SK-N-SH (cell line): Measurements from ENCODE around the gene TRIM3.

ENCODE experiments used
- CTCF ChIP-seq: fragments of 200-600 bp; sonication (generic); IDR thresholded peaks from 2 replicates; pipeline ENCODE4 v1.6.1; 2017; ENCODE audit warnings: antibody characterized with exemption, mild to moderate bottlenecking, moderate library complexity
- EP300 ChIP-seq, 2 experiments: IDR thresholded peaks; 2 replicates each; pipeline versions ENCODE4 v1.4.0 to v1.6.1; 2012; ENCODE audit warnings: borderline replicate concordance in 1 of 2, low read depth in 1 of 2, low read length in 1 of 2
- EZH2phosphoT487 ChIP-seq: fragments of 200-600 bp; sonication (generic); IDR thresholded peaks from 2 replicates; pipeline ENCODE4 v1.6.1; 2017; ENCODE audit warnings: low read depth, mixed run types, mild to moderate bottlenecking, antibody characterized with exemption, moderate library complexity, borderline replicate concordance
- FOSL2 ChIP-seq: IDR thresholded peaks from 2 replicates; pipeline ENCODE4 v1.4.0; 2012; ENCODE audit warnings: low read depth, mild to moderate bottlenecking, moderate library complexity, borderline replicate concordance
- FOXJ3 ChIP-seq: sonication (generic); formaldehyde crosslinking; IDR thresholded peaks from 2 replicates; pipeline ENCODE4 v1.5.1; 2020; ENCODE audit warnings: mild to moderate bottlenecking, missing genetic modification reagents
- FOXM1 ChIP-seq: IDR thresholded peaks from 2 replicates; pipeline ENCODE4 v1.4.0; 2012; ENCODE audit warnings: low read depth, mild to moderate bottlenecking
- POLR2AphosphoS5 ChIP-seq: IDR thresholded peaks from 2 replicates; pipeline ENCODE4 v1.6.1; 2012; ENCODE audit warnings: low read depth, low read length
- RAD21 ChIP-seq: IDR thresholded peaks from 2 replicates; pipeline ENCODE4 v1.6.1; 2012; ENCODE audit warnings: mild to moderate bottlenecking, low read length
- REST ChIP-seq: IDR thresholded peaks from 2 replicates; pipeline ENCODE4 v1.6.1; 2012; ENCODE audit warnings: mild to moderate bottlenecking, low read depth, low read length, moderate library complexity
- RXRA ChIP-seq: IDR thresholded peaks from 2 replicates; pipeline ENCODE4 v1.4.0; 2012; ENCODE audit warnings: low read depth, mild to moderate bottlenecking, borderline replicate concordance
- SIN3A ChIP-seq: IDR thresholded peaks from 2 replicates; pipeline ENCODE4 v1.6.1; 2012; ENCODE audit warnings: low read depth, mild to moderate bottlenecking, low read length, moderate library complexity, borderline replicate concordance

GRCh38 chr11:6400431-6401345 is 73.1 kb downstream of the TRIM3 start:
- no peak for TF ChIP-seq RXRA
- no peak for TF ChIP-seq FOXJ3 (CRISPR knock-in tag)
- no peak for TF ChIP-seq FOXM1
- no peak for TF ChIP-seq CTCF
- no peak for TF ChIP-seq REST
- no peak for TF ChIP-seq EP300 (IDR thresholded peaks at IDR 0.05; ENCODE audit: borderline replicate concordance in 1 of 2, low read depth in 1 of 2, low read length in 1 of 2)
- no peak for TF ChIP-seq POLR2AphosphoS5
- no peak for TF ChIP-seq EZH2phosphoT487
- TF ChIP-seq SIN3A = no peak
- TF ChIP-seq FOSL2 = no peak
- TF ChIP-seq RAD21 = no peak
